Liver (tissue), 9 donors: ENCODE data around the gene TNPO3. TPM values are rescaled to one million over a fixed set of nuclear protein-coding genes. Genes with fewer than 3 reads are reported as not detected.

ENCODE experiments used
- DNase-seq: peaks from one replicate; pipeline ENCODE4 v3.0.0-alpha.2; 2017; ENCODE audit warnings: low spot score
- H3K27ac ChIP-seq, 2 donors: one replicate each; pipeline ENCODE4 v1.7.0; 2013; ENCODE audit warnings: inconsistent platforms in 2 of 2, low read length in 2 of 2, control low read depth in 1 of 2, low read depth in 1 of 2, mild to moderate bottlenecking in 1 of 2
- H3K27me3 ChIP-seq, 4 donors: one replicate each; pipeline versions ENCODE4 v1.6.1 to v1.7.0; 2013; ENCODE audit warnings: low read length in 3 of 4, inconsistent platforms in 1 of 4, mild to moderate bottlenecking in 1 of 4, moderate library complexity in 1 of 4; ENCODE audit not compliant: control insufficient read depth in 4 of 4, insufficient read depth in 4 of 4
- H3K36me3 ChIP-seq, 4 donors: one replicate each; pipeline versions ENCODE4 v1.6.1 to v1.7.0; 2013; ENCODE audit warnings: low read length in 3 of 4, mild to moderate bottlenecking in 3 of 4, low read depth in 1 of 4, moderate library complexity in 1 of 4; ENCODE audit not compliant: control insufficient read depth in 4 of 4, insufficient read depth in 3 of 4
- H3K4me1 ChIP-seq, 4 donors: one replicate each; pipeline versions ENCODE4 v1.6.1 to v1.7.0; 2013; ENCODE audit warnings: low read length in 3 of 4, mild to moderate bottlenecking in 3 of 4, moderate library complexity in 1 of 4; ENCODE audit not compliant: control insufficient read depth in 4 of 4, insufficient read depth in 4 of 4
- H3K4me3 ChIP-seq, 3 donors: one replicate each; pipeline versions ENCODE4 v1.6.1 to v1.7.0; 2013; ENCODE audit warnings: low read length in 3 of 3, control low read depth in 1 of 3, low read depth in 1 of 3, mild to moderate bottlenecking in 1 of 3
- H3K9ac ChIP-seq, 2 donors: one replicate each; pipeline ENCODE4 v1.7.0; 2013; ENCODE audit warnings: low read length in 2 of 2, mild to moderate bottlenecking in 2 of 2, moderate library complexity in 2 of 2, control low read depth in 1 of 2, low read depth in 1 of 2
- H3K9me3 ChIP-seq, 4 donors: one replicate each; pipeline versions ENCODE4 v1.6.1 to v1.7.0; 2013; ENCODE audit warnings: low read length in 3 of 4; ENCODE audit not compliant: control insufficient read depth in 4 of 4
- HNF4A ChIP-seq, 2 donors: conservative IDR thresholded peaks; 2 replicates each; pipeline ENCODE4 v1.6.1; 2016; ENCODE audit warnings: antibody characterized with exemption in 2 of 2, mild to moderate bottlenecking in 2 of 2
- NR2F2 ChIP-seq: IDR thresholded peaks from 2 replicates; pipeline ENCODE4 v1.6.1; 2016; ENCODE audit warnings: antibody characterized with exemption
- TAF1 ChIP-seq: conservative IDR thresholded peaks from 2 replicates; pipeline ENCODE4 v1.6.1; 2016; ENCODE audit warnings: antibody characterized with exemption, mild to moderate bottlenecking
- YY1 ChIP-seq: IDR thresholded peaks from 2 replicates; pipeline ENCODE4 v1.6.1; 2016; ENCODE audit warnings: antibody characterized with exemption, mild to moderate bottlenecking
- WGBS: extraction: QIAGEN DNeasy Blood & Tissue Kit; methylation state at CpG from one replicate; pipeline ENCODE4 v1.1.7; 2013; 5-methylcytosine and 5-hydroxymethylcytosine counted together
- polyA plus RNA-seq, 2 donors: library from polyadenylated mRNA; stranded (reverse) in 1 of 2; unstranded in 1 of 2; fragments of 200-250 nt in 1 of 2; fragments of >200 nt in 1 of 2; fragmentation: Nextera tagmentation in 1 of 2; extraction: Ambion mirVana in 1 of 2; gene quantifications; one replicate each; pipeline versions ENCODE4 v1.2.1 to v1.2.3, GENCODE V29; 2013 to 2015
- total RNA-seq, 2 donors: library from RNA; depleted of rRNA; stranded (reverse); fragments of >200 nt; gene quantifications; one replicate each; pipeline ENCODE4 v1.2.3, GENCODE V29; 2014
- TF ChIP-seq, protein P1 (sequence below): IDR thresholded peaks from 2 replicates; pipeline ENCODE4 v1.6.1; 2016; ENCODE audit warnings: antibody characterized with exemption, mild to moderate bottlenecking
- TF ChIP-seq, protein P2 (sequence below): fragments of 150-350 bp; IDR thresholded peaks from 2 replicates; pipeline ENCODE4 v1.5.1; 2017; ENCODE audit warnings: improper control_type of control experiment, low read depth, low read length; ENCODE audit not compliant: missing input control
- donor health status: healthy.
- donor health status: healthy.
- donor health status: healthy.
- donor health status: healthy.
- donor health status: healthy.

The TNPO3 gene
- total and polyA plus RNA-seq, 4 donors = 9.2 to 38.9 (median 20.0) TPM

DNA sequence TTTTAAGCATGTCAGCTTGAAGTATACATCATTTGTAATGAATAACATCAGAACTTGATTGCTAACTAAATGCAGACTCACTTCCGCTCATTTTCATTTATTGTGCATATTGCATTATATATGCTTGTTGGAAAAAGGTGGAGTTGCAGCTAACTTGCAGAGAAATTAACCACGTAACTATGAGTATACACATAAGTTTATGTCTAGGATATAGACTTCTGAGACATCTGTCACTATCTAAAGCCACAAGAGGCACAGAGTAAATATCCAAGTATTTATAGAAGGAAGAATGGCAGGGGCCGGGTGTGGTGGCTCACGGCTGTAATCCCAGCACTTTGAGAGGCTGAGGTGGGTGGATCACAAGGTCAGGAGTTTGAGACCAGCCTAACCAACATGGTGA, 47.3 kb downstream of the TNPO3 start:
- DNase-seq = no peak
- Histone ChIP-seq H3K27me3 (no peaks in the 10 kb centered on the region), H3K27ac (no peak overlapping the region), H3K9ac (no peak overlapping the region), H3K36me3 (peaks cover 1 to 17% (median 13%) of the 10 kb centered on the region in 4 donors), H3K4me1 (peaks cover 0 to 4% (median 1%) of the 10 kb centered on the region in 4 donors), H3K4me3 (no peak overlapping the region), H3K9me3 (no peaks in the 10 kb centered on the region)
- TF ChIP-seq, protein P1, sequence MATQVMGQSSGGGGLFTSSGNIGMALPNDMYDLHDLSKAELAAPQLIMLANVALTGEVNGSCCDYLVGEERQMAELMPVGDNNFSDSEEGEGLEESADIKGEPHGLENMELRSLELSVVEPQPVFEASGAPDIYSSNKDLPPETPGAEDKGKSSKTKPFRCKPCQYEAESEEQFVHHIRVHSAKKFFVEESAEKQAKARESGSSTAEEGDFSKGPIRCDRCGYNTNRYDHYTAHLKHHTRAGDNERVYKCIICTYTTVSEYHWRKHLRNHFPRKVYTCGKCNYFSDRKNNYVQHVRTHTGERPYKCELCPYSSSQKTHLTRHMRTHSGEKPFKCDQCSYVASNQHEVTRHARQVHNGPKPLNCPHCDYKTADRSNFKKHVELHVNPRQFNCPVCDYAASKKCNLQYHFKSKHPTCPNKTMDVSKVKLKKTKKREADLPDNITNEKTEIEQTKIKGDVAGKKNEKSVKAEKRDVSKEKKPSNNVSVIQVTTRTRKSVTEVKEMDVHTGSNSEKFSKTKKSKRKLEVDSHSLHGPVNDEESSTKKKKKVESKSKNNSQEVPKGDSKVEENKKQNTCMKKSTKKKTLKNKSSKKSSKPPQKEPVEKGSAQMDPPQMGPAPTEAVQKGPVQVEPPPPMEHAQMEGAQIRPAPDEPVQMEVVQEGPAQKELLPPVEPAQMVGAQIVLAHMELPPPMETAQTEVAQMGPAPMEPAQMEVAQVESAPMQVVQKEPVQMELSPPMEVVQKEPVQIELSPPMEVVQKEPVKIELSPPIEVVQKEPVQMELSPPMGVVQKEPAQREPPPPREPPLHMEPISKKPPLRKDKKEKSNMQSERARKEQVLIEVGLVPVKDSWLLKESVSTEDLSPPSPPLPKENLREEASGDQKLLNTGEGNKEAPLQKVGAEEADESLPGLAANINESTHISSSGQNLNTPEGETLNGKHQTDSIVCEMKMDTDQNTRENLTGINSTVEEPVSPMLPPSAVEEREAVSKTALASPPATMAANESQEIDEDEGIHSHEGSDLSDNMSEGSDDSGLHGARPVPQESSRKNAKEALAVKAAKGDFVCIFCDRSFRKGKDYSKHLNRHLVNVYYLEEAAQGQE = no peak
- TF ChIP-seq, protein P2, sequence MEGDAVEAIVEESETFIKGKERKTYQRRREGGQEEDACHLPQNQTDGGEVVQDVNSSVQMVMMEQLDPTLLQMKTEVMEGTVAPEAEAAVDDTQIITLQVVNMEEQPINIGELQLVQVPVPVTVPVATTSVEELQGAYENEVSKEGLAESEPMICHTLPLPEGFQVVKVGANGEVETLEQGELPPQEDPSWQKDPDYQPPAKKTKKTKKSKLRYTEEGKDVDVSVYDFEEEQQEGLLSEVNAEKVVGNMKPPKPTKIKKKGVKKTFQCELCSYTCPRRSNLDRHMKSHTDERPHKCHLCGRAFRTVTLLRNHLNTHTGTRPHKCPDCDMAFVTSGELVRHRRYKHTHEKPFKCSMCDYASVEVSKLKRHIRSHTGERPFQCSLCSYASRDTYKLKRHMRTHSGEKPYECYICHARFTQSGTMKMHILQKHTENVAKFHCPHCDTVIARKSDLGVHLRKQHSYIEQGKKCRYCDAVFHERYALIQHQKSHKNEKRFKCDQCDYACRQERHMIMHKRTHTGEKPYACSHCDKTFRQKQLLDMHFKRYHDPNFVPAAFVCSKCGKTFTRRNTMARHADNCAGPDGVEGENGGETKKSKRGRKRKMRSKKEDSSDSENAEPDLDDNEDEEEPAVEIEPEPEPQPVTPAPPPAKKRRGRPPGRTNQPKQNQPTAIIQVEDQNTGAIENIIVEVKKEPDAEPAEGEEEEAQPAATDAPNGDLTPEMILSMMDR = no peak
- no peak for TF ChIP-seq TAF1
- no peak for TF ChIP-seq HNF4A (conservative IDR thresholded peaks at IDR 0.05)
- no peak for TF ChIP-seq YY1
- 94% methylated on average over 4 of the region's 4 CpGs for WGBS

DNA sequence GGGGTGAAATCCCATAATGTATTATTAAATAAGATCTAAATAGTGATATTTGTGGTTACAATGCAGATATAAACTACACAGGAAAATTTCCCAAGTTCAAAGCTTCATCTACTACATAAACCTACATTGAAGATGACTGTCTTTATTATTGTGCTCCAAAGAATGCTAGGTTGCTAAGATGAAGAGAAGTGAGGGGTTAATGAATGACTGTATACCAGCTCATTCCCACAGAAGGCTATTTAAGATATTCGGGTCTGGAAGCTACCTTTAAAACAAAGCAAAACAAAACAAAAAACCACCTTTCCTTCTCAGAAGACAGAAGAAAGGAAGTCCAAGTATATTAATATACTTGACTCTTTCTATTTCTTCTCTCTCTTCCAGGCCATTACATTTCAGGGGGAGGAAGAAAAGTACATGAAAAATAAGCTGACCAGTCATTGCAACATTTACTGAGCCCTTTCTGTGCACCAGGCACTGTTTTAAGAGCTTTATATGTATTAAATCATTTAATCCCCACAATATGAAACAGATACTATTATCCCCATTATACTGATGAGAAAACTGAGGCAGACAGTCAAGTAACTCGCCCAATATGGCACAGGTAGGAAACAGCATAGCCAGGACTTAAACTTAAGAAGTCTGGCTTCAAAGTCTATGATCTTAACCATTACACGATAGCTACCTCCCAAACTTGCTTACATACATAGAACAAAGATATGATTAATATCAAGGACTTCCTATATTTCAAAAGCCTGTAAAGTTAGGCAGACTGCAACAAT, 48.1 kb downstream of the TNPO3 start:
- Histone ChIP-seq H3K36me3 (peaks cover 1 to 21% (median 15%) of the 10 kb centered on the region in 4 donors), H3K27ac (no peak overlapping the region), H3K9ac (no peak overlapping the region), H3K27me3 (no peaks in the 10 kb centered on the region), H3K9me3 (no peaks in the 10 kb centered on the region), H3K4me3 (no peak overlapping the region), H3K4me1 (peaks cover 0 to 4% (median 0%) of the 10 kb centered on the region in 4 donors)
- TF ChIP-seq NR2F2 = no peak
- TF ChIP-seq, protein P1 = no peak
- no peak for DNase-seq
- WGBS = 86% methylated on average over 3 of the region's 3 CpGs
